SK-N-SH treated with all-trans-retinoic acid at 6 μM for 48 hours (cell line): ENCODE results near the gene SIX2.

Experiments
- ATAC-seq: fragments of 200-7000 bp; cut with Tn5 transposase; 3 replicates; pipeline ENCODE4 v1.9.1; 2020; ENCODE audit warnings: mild to moderate bottlenecking, moderate library complexity
- ARNTL ChIP-seq: fragments of 450-650 bp; formaldehyde crosslinking; IDR thresholded peaks from 2 replicates; pipeline ENCODE4 v1.5.0; 2020; ENCODE audit warnings: low read depth, mild to moderate bottlenecking, moderate library complexity, borderline replicate concordance
- BACH2 ChIP-seq: fragments of 250-450 bp; sonication (Bioruptor Pico); IDR thresholded peaks from 2 replicates; pipeline ENCODE4 v1.9.0; 2021; ENCODE audit warnings: mild to moderate bottlenecking, borderline replicate concordance
- CREB5 ChIP-seq: fragments of 250-450 bp; sonication (Bioruptor Pico); IDR thresholded peaks from 2 replicates; pipeline ENCODE4 v1.5.1; 2020; ENCODE audit warnings: low read depth, mild to moderate bottlenecking, moderate library complexity
- CSRNP3 ChIP-seq: fragments of 250-450 bp; sonication (Bioruptor Pico); IDR thresholded peaks from 2 replicates; pipeline ENCODE4 v1.5.1; 2021; ENCODE audit warnings: mild to moderate bottlenecking, moderate library complexity
- ESRRG ChIP-seq: fragments of 250-450 bp; sonication (Bioruptor Pico); IDR thresholded peaks from 2 replicates; pipeline ENCODE4 v1.6.1; 2021; ENCODE audit warnings: mild to moderate bottlenecking
- GLIS3 ChIP-seq: fragments of 250-450 bp; sonication (Bioruptor Pico); IDR thresholded peaks from 2 replicates; pipeline ENCODE4 v1.5.0; 2020; ENCODE audit warnings: mild to moderate bottlenecking, moderate library complexity
- ISL1 ChIP-seq: fragments of 250-450 bp; sonication (Bioruptor Pico); IDR thresholded peaks from 2 replicates; pipeline ENCODE4 v2.1.2; 2022; ENCODE audit warnings: mild to moderate bottlenecking, moderate library complexity
- OSR1 ChIP-seq: fragments of 250-450 bp; sonication (Bioruptor Pico); IDR thresholded peaks from 2 replicates; pipeline ENCODE4 v1.8.0; 2022; ENCODE audit warnings: moderate library complexity, mild to moderate bottlenecking, inconsistent platforms
- POU6F1 ChIP-seq: fragments of 250-450 bp; sonication (Bioruptor Pico); IDR thresholded peaks from 2 replicates; pipeline ENCODE4 v1.8.0; 2021; ENCODE audit warnings: low read depth, mild to moderate bottlenecking, moderate library complexity, borderline replicate concordance
- RARB ChIP-seq: fragments of 250-450 bp; sonication (Bioruptor Pico); IDR thresholded peaks from 2 replicates; pipeline ENCODE4 v1.8.0; 2021; ENCODE audit warnings: mild to moderate bottlenecking, moderate library complexity
- SNAI2 ChIP-seq: fragments of 250-450 bp; sonication (Bioruptor Pico); IDR thresholded peaks from 2 replicates; pipeline ENCODE4 v1.5.0; 2020; ENCODE audit warnings: mild to moderate bottlenecking, moderate library complexity
- TCF4 ChIP-seq: fragments of 250-450 bp; sonication (Bioruptor Pico); IDR thresholded peaks from 2 replicates; pipeline ENCODE4 v1.8.0; 2021; ENCODE audit warnings: mild to moderate bottlenecking, moderate library complexity, borderline replicate concordance
- TOX ChIP-seq: fragments of 250-450 bp; sonication (Bioruptor Pico); IDR thresholded peaks from 2 replicates; pipeline ENCODE4 v1.8.0; 2021; ENCODE audit warnings: mild to moderate bottlenecking, moderate library complexity, borderline replicate concordance
- TSHZ2 ChIP-seq: fragments of 250-450 bp; sonication (Bioruptor Pico); IDR thresholded peaks from 2 replicates; pipeline ENCODE4 v1.5.0; 2020; ENCODE audit warnings: mild to moderate bottlenecking, moderate library complexity
- ZC3H10 ChIP-seq: fragments of 250-450 bp; sonication (Bioruptor Pico); IDR thresholded peaks from 2 replicates; pipeline ENCODE4 v1.5.1; 2021; ENCODE audit warnings: mild to moderate bottlenecking, moderate library complexity
- ZFP3 ChIP-seq: fragments of 250-450 bp; sonication (Bioruptor Pico); IDR thresholded peaks from 2 replicates; pipeline ENCODE4 v1.5.0; 2020; ENCODE audit warnings: mild to moderate bottlenecking, moderate library complexity
- ZFP30 ChIP-seq: fragments of 450-650 bp; formaldehyde crosslinking; IDR thresholded peaks from 2 replicates; pipeline ENCODE4 v1.5.0; 2022; ENCODE audit warnings: mild to moderate bottlenecking, moderate library complexity
- ZNF565 ChIP-seq: fragments of 450-650 bp; formaldehyde crosslinking; conservative IDR thresholded peaks from 2 replicates; pipeline ENCODE4 v1.5.0; 2020; ENCODE audit warnings: low read depth, mild to moderate bottlenecking, moderate library complexity
- ZNF70 ChIP-seq: fragments of 450-650 bp; formaldehyde crosslinking; IDR thresholded peaks from 2 replicates; pipeline ENCODE4 v1.5.0; 2020; ENCODE audit warnings: mild to moderate bottlenecking, moderate library complexity
- ZNF8 ChIP-seq: fragments of 450-650 bp; formaldehyde crosslinking; IDR thresholded peaks from 2 replicates; pipeline ENCODE4 v1.5.0; 2020; ENCODE audit warnings: mild to moderate bottlenecking, moderate library complexity

The SIX2 gene

GRCh38 chr2:45020439-45020838 lies 11.2 kb upstream of the SIX2 start:
- no peak for TF ChIP-seq CSRNP3 (CRISPR knock-in tag)
- no peak for TF ChIP-seq ZC3H10
- TF ChIP-seq ZNF565 (CRISPR knock-in tag): no peak
- no peak for TF ChIP-seq ZNF70 (CRISPR knock-in tag)
- TF ChIP-seq ZFP3 (CRISPR knock-in tag): no peak
- no peak for TF ChIP-seq TSHZ2
- TF ChIP-seq ARNTL (CRISPR knock-in tag): no peak
- TF ChIP-seq ZFP30 (CRISPR knock-in tag): no peak
- TF ChIP-seq ESRRG (CRISPR knock-in tag): no peak
- no peak for TF ChIP-seq RARB (CRISPR knock-in tag)
- no peak for TF ChIP-seq POU6F1
- no peak for TF ChIP-seq TOX (CRISPR knock-in tag)
- no peak for TF ChIP-seq CREB5 (CRISPR knock-in tag)
- no peak for TF ChIP-seq BACH2 (CRISPR knock-in tag)
- TF ChIP-seq OSR1 (CRISPR knock-in tag): no peak
- ATAC-seq: no peak

GRCh38 chr2:45018023-45018422 lies 8.8 kb upstream of the SIX2 start:
- TF ChIP-seq ESRRG (CRISPR knock-in tag) (no peak), TSHZ2 (no peak), ZFP30 (CRISPR knock-in tag) (no peak), CSRNP3 (CRISPR knock-in tag) (no peak), RARB (CRISPR knock-in tag) (no peak), ARNTL (CRISPR knock-in tag) (no peak), ISL1 (CRISPR knock-in tag) (no peak), ZNF8 (no peak), ZC3H10 (no peak), BACH2 (CRISPR knock-in tag) (no peak), OSR1 (CRISPR knock-in tag) (no peak), TCF4 (CRISPR knock-in tag) (no peak), TOX (CRISPR knock-in tag) (no peak), GLIS3 (no peak), ZNF565 (CRISPR knock-in tag) (no peak), SNAI2 (CRISPR knock-in tag) (no peak)
- no peak for ATAC-seq
